ELF-1 (cell line): ENCODE measurements around the gene VAPB.
A peak's percentile ranks its signal among the peaks of the same experiment; 100 is the strongest.
"Not testable (repeated sequence)": the region's sequence is repeated elsewhere in the genome, so short reads cannot be mapped to it uniquely, and the experiment has no call there.

Source experiments
- DNase-seq: peaks from one replicate; pipeline ENCODE4 v3.0.0-alpha.2; 2016; ENCODE audit warnings: low read depth, low spot score

VAPB gene, protein sequence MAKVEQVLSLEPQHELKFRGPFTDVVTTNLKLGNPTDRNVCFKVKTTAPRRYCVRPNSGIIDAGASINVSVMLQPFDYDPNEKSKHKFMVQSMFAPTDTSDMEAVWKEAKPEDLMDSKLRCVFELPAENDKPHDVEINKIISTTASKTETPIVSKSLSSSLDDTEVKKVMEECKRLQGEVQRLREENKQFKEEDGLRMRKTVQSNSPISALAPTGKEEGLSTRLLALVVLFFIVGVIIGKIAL

DNA sequence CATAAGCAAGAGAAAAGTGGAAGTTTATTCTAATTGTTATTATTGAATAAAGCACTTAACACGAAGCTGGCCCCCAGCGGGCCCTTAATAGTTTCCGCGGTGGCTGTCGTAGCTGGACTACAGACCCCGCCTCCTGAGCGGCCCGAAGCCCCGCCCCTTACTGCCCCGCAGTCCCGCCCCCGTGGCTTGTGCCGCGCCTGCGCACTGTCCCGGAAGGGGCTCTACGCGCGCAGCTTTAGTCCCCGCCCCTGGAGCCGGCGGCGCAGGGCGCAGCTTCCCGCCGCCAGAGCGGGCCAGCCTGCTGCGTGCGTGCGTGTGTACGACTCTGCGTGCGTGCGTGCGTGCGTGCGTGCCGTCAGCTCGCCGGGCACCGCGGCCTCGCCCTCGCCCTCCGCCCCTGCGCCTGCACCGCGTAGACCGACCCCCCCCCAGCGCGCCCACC lies at the start of gene VAPB:
TSS of gene VAPB (plus strand) at position 348 of the 442 bp plus-strand sequence. CDS start 231 bp downstream, outside the sequence.
- DNase-seq, result peak; percentile 92

DNA sequence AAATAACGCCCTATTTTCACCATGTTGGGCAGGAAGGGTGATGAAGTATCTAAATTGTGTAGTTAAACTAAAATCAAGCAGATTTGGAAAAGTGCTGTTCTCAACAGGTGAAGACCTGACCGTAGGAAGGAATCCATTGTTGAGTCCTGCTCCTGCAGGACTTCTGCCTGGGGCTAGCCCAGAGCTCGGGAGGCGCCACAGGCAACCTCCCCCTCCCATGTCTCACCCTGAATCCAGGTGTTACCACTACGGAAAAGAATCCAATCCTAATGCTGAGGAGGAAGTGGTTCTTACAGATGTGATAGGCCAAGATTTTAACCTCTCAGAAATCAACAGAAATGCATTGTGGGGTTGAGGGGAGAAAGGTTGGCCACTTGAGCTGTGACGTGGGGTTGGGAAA lies 49.3 kb upstream of the VAPB start:
- peak; percentile 11 for DNase-seq

DNA sequence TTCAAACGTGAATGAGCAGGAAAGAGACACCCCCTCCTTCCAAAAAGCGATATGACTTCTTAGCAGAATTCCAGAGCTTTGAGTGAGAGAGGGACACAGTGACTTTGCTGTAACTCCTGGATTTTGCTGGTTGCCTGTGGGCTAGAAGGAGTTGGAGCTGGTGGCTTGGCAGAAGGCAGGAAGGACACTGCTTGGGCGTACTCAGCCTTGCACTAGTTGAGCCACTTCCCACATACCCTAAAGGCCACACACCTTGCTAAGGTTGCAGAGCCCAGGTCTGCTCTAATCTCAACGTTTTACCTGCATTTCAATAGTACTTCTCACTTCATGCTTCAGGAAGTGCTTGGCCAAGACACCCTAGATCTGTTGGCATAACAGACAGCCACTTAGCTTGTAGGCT lies 48.9 kb upstream of the VAPB start:
- DNase-seq, result no peak

DNA sequence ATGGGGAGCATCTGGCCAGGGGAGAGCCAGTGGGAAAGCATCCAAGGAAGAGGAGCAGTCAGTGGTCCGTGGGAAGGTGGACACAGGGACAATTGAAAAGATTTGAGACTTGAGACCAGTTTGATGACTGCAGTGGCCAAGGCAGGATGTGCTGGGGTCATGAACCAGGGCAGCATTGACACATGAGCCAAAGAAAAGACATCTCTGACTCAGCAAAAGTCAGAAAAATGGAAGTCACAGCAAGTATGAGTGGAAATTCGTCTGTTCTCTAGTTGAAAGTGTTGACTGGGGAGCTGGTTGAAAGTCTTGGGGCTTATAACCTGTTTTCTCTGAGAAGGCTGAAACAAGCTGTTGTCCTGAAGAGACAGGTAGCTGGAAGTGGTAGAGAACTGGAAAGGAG lies 48.2 kb upstream of the VAPB start:
- no peak for DNase-seq

DNA sequence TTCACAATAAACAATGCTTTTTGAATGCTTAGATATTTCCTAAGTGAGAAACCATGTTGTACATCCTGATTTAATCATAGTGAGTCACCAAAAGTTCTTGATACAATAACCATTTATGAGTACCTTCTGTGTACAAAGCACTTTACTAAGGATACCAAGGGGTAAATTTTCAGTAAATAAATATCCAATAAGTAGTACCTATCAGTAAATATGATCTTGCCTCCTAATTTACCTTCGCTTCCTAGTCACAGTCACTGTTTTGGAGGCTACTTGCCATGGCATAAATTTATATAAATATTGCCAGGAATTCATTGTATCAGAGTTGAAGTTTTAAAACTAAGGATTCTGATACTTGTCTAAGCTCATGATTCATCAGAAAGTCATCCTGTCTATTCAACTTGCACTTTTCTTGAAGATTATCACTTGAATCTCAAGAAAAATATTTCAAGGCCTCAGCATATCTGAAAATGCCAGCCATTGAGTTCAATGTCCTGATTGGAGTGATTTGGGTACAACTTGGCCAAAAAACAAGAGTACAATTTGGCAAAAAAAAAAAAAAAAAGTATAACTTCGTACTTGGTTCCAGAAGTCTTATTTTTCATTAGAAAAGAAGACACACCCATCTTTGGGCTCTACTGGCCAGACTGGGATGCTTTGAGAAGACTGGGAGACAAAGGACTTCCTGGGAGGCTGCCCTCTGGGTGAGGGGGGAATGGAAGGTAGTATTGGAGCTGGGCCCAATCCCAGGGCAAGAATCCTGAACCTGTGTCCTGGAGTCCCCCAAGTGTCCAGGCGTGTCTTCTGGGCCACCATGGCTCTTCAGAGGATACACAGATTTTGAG lies 46.7 kb upstream of the VAPB start:
- DNase-seq, result no peak

DNA sequence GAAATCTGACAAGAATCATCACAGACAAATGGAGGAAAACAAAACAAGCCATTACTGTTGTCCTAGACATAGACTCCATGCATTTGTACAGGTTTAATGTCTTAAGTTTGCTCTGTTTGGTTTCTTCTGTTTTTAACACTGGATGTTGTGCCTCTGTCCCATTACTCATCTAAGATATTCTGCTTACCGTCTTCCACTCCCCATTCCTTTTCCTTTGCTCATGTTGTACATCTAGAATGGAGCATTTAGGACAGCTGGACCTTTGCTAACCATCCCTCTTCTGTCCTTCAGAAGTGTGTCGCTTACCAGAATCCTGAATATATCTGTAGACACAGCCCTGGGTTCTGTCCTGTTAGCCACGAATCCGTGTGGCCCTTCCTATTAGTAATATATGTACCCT lies 44.3 kb upstream of the VAPB start:
- no peak for DNase-seq

DNA sequence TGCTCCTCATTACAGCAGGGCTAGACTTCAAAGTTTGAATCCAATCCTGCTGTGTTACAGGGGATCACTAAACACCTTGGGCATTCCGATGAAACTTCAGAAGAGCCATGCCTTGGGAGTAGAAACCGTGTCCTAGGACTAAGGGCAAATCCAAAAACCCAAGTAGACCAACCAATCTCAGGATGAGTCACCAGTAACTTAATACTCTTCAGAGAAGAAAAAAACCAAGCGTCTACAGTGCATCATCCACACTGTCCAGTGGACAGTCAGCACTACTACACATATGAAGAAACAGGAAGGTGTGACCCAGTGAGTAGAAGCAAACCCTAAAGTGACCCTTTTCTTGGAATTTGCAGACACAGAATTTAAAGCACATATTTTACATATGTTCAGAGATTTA lies 39.5 kb upstream of the VAPB start:
- DNase-seq, result no peak

DNA sequence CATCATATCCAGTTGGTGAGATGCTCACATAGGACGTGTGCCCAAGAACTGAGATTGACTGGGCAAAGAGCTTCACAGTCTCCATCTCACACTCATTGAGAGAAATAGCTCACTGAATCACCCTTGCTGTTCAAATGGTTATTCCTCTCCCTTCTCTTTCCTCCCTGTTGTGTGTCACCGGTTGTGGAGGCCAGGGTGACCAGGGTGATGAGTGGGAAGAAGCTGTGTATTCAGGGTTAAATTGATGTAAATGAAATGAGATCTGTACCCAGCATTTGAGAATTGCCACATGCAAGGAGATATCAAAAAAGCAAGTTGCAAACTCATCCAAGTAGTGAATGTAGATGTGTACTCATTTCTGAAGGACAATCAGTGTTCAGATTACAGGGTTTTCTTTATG lies 36.6 kb upstream of the VAPB start:
- DNase-seq, result no peak

DNA sequence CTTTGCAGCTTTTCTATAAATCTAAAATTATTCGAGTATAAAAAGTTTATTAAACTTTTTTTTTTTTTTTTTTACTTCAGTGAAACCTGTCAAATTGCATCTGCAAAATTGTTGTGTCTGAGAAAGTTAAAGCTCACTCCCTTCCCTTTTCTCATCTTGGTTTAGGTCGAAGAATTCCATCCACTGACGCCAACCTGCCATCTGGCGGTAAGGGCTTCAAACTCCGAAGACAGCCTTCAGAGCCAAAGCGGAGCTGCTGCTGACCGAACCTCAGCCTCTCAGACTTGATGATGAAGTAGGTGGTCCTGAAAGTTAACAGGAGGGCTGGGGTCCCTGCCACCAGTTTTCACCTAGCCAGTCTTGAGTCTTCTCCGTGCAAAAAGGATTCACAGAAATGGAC lies 29.6 kb upstream of the VAPB start:
- DNase-seq, result peak; percentile 18

DNA sequence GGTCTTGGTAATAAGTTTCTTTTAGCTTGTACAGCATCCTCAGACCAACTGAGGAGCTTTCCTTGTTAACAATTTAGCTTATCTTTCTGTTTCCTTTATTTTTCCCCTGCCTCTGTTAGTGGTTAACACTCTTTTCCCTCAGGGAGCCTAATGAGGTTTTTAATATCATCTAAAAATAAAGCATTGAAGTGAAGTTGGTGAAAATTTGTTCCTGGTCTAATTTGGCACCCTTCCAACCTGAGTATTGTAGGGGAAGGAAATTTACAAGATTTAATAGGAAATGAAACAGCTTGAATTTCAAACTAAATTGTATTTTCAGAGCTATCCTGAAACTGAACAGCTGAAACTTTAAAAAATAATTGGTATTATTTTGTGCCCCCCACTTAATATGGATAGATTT lies 28.1 kb upstream of the VAPB start:
- no peak for DNase-seq

DNA sequence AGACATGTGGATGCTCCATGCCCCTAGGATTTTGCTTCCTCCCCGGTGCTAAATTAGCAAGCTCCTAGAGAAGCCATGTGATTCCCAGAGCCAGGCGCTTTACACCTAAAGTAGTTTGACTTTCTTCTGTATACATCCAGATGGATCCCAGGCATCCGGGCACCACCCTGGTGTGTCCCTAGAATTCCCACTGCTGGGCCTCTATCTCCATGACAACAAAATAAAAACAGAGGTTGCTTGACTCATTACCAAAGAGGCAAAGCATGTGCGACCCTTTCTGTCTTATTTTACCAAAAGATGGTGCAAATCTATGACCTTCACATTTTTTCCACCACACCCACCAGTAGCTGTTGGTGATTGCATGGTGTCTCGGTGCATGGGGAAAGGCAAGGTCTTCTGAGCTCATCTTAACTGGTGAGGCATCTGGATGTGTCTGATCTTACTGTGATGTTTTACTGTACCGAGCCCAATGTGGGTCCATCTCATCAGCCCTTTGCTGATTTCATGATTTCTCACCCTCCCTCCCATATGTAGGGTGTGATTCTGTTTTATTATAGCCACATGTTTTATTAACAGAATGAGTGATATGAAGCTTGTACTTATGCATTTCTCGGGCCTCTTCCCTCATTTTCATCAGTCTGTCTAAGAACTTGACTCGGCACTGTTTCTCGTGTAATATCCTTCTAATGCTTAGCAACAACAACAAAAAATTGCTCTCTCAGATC lies 27.4 kb upstream of the VAPB start:
- DNase-seq, result no peak

DNA sequence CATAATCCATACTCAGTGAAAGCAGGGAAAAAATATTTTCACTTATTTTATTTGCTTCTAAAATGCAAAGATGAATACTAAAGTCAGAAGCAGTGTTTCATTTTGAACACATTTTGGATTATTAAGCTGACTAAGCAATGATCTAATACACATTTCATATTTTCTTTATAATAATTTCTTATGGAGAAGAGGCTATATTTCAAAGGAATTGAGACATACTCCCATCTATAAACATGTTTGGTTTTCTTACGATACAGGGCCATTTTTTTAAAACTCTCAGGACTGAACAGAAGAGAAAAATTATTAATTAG lies 26.9 kb upstream of the VAPB start:
- DNase-seq, result no peak

DNA sequence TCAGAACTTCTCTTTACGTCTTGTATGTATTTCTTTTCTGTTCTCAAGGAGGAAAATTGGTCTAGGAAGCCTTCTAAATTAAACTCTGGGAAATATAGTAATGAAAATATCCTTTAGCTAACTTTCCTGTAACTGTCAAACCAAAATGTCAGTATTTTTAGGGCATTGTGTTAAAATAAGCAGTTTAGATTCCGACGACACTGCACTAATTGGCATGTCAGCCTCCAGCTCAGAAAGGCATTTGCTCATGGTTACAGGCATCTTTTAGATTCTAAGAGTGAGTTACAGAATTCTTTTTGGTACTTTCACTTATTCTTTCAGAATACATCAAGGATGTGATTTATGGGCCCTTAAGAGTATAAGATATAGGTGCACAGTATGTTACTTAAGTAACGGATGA lies 26.1 kb upstream of the VAPB start:
- no peak for DNase-seq

DNA sequence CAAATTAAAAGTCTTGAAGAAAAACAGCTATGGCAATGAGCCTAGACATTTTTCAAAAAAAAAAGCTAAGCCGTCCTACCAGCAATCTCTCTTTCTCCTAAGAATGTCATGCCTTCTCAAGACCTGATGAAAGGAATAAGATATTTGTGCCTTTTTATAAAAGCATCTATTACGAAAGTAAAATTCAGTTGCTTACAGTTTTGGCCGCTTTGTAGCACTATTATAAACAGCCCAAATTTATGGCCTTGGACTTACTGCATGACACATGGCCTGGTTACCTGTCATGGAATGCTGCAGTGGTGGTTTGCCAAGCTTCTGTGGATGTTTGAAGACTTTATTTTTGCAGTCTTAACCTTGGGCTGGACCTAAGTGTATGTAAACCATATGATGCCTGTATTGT lies 22.2 kb upstream of the VAPB start:
- no peak for DNase-seq

DNA sequence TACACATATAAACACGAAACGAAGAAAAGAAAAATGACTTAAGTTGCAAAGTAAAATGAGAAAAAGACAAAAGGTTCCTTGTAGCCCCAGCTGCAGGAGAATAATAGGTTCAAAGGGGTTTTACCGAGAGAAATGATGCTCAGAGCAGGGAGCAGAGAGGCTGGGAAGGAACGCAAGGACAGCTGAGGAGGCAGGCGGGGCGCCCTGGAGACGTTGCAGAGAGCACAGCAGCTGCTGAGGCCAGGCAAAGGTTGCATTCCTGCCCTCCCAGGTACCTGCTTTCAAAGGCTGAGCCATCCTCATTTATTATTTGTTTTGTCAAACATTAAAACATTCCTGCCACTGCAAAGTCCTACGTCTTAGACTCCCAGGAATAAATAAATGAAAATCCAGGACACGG lies 16.2 kb upstream of the VAPB start:
- DNase-seq, result peak; percentile 60

DNA sequence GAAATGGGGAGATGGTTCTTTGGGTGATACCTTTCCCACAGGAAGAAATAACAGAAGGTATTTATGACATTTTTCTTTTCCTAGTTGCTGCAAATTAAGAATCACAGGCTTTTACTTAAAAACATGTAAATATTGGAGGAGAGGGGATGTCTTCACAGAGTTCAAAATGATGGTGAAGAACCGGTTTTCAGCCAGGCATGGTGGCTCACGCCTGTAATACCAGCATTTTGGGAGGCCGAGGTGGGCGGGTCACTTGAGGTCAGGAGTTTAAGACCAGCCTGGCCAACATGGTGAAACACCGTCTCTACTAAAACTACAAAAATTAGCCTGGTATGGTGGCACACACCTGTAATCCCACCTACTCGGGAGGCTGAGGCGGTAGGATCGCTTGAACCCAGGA lies 15.7 kb upstream of the VAPB start:
- DNase-seq, result not testable (repeated sequence)

DNA sequence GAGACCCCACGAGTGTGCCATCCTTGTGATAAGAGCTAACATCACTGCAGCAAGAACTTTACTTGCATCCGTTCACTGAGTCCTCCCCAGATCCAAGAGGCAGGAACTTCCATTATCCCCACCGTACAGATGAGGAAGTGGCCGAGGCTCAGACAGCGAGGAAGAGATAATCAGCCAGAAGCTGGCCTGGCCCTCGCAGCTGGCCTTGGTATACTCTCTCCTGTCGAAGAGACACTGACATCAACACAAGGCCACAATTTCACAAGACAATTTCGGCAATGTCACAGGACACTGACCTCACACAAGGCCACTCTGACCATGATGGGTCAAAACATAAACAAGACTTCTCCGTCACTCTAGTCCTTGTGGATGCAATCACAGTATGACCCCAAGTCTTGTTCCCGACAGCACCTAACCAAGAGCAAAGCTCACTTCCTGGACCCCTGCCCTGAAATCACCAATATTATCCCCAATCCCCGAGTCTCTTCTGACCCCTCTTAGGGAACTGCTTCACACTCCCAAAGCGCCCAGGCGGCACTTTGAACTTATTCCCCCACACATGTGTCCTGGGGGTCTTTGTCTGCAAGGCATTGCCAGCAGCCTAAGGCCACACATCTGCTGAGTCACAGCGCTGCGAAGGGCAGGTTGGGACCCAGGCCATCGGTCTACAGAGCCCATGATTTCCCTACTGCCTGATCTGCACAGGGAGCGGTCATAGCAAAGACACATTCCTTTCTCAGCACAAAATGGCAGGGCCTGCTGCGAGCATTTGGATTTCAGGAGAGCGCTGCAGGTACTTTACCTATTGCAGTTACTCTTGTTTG lies 14.8 kb upstream of the VAPB start:
- peak; percentile 78 for DNase-seq

DNA sequence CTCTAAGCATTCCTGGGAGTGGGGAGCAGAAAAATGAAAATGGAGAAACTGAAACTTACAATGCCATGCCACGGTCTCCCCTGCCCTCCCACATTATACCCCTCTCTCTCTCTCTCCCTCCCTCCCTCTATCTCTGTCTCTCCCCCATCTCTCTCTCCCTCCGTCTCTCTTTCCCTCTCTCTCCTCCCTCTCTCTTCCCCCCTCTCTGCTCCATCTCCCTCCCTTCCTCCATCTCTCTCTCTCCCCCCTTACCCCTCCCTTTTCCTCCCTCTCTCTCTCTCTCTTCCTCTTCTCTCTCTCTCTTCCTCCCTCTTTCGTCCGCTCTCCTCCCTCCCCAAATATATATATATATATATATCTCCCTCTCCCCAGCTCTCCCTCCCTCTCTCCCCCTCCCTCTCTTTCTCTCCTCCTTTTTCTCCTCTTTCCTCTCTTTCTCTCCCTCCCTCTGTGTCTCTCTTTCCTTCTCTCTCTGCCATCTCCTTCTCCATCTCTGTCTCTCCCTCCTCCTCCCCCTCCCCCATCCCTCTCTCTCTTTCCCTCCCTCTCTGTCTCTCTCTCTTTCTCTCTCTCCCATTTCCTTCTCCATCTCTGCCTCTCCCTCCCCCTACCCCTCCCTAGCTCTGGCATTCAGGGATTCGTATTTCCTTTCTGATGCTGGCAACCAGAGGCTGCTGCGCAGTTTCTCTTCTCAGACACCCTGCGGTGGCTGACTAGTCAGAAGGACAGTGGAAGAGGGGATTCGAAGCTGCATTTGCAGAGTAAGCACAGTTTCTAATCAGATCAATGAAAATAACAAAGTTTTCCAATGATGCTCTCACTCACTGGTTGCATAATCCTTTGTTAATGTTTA lies 13.9 kb upstream of the VAPB start:
- peak; percentile 62 for DNase-seq

DNA sequence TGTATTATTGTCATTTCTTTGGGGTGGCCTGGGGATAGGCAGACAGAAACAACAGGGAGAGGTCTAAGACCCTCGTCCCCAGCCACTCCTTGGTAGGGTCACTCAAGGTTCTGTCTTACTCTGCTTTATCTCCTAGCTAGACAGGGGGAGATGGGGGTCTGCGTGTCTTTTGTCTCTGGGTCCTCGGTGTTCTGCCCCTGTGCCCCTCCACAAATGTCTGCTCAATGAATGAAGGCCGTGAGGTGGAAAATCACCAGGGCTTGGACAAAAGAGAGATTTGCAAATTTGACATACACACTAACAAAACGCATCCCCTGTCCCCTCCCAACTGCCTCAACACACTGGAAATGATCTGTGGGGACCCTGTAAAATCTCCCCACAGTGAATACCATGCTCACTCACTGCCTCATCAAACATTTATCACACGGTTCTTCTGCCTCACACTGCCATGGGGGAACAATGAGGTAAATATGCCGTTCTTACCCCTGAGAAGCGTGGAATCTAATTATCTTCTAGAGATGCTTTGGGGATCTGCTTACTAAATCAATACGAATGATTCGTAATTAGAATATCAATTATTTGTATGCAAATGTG lies 13.2 kb upstream of the VAPB start:
- no peak for DNase-seq

DNA sequence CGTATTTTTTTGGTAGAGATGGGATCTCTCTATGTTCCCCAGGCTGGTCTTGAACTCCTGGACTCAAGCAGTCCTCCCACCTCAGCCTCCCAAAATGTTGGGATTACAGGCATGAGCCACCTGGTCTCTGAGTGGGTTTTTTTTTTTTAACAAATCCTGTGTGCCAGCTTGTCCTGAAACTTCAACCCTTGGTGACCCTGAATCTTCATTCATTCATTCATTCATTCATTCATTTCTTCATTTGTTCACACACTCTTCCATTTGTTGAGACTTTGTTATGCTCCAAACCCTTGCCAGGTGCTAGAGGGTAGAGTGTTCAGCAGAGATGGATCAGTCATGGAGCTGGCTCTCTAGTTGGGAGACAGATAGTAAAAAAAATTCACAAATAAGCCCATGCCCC lies 12.0 kb upstream of the VAPB start:
- no peak for DNase-seq
